HepG2 (cell line): ENCODE data around the gene RLN3. TPM values are rescaled to one million over a fixed set of nuclear protein-coding genes. Genes with fewer than 3 reads are reported as not detected.

ENCODE experiments used
- ATAC-seq: fragments of 200-7000 bp; cut with Tn5 transposase; 3 replicates; pipeline ENCODE4 v1.9.1; 2020; ENCODE audit warnings: mild to moderate bottlenecking, moderate library complexity
- BruUV-seq: library from RNA; stranded (reverse); fragments of 400-500 nt; replicated peaks from 2 replicates; lab custom pipeline; 2021; lab: Mats Ljungman, UMichigan
- CTCF ChIA-PET: fragments of 300-600 bp; formaldehyde crosslinking; extraction: SDS; loops from one replicate; lab custom pipeline; 2021; ENCODE audit warnings: low total read pairs, inconsistent platforms, low intra/inter-chr PET ratio; lab: Yijun Ruan, JAX
- POLR2A ChIA-PET: fragments of 350-600 bp; sonication (Branson Sonifier 250); formaldehyde crosslinking; loops from one replicate; lab custom pipeline; 2020; ENCODE audit warnings: antibody characterized with exemption, inconsistent platforms; lab: Yijun Ruan, JAX
- DNase-seq: peaks from one replicate; pipeline ENCODE4 v3.0.0-alpha.2; 2015; ENCODE audit warnings: low spot score
- FAIRE-seq: peaks from 3 replicates; lab custom pipeline; 2011; peaks lifted over from hg19 to GRCh38; lab: Jason Lieb, UNC
- H2AFZ ChIP-seq: one replicate; pipeline ENCODE4 v1.6.1; 2011; ENCODE audit warnings: low read length, inconsistent platforms
- H3K27ac ChIP-seq: fragments of 300-600 bp; 3 replicates; pipeline ENCODE4 v1.8.0; 2011; ENCODE audit warnings: mixed run types, mild to moderate bottlenecking, mixed read lengths, low read length, inconsistent platforms; ENCODE audit not compliant: insufficient read depth; ENCODE audit errors: extremely low read length
- H3K27me3 ChIP-seq, 2 experiments: fragments of 200-600 bp in 1 of 2; 2 replicates in 1 of 2; 3 replicates in 1 of 2; pipeline versions ENCODE4 v1.6.0 to v1.8.0; 2011; ENCODE audit warnings: low read length in 2 of 2, mild to moderate bottlenecking in 2 of 2, moderate library complexity in 2 of 2, inconsistent platforms in 1 of 2; ENCODE audit not compliant: insufficient read depth in 2 of 2, control insufficient read depth in 1 of 2
- H3K36me3 ChIP-seq, 2 experiments: fragments of 200-600 bp in 1 of 2; replicated peaks in 1 of 2; 2 replicates in 1 of 2; 3 replicates in 1 of 2; pipeline versions ENCODE4 v1.5.1 to v1.8.0; 2011; ENCODE audit warnings: low read length in 2 of 2, inconsistent platforms in 1 of 2; ENCODE audit not compliant: insufficient read depth in 2 of 2, control insufficient read depth in 1 of 2
- H3K4me1 ChIP-seq: 2 replicates; pipeline ENCODE4 v1.5.1; 2012; ENCODE audit warnings: low read length, inconsistent platforms; ENCODE audit not compliant: insufficient read depth
- H3K4me2 ChIP-seq: 2 replicates; pipeline ENCODE4 v1.6.0; 2011; ENCODE audit warnings: low read depth, low read length, inconsistent platforms
- H3K4me3 ChIP-seq, 3 experiments: fragments of 200-600 bp in 1 of 3; sonication (generic), shearing (Covaris generic) in 1 of 3; replicated peaks in 1 of 3; 2 replicates each; pipeline ENCODE4 v1.5.1; 2011 to 2016; ENCODE audit warnings: low read length in 3 of 3, inconsistent platforms in 2 of 3, low read depth in 2 of 3, mild to moderate bottlenecking in 2 of 3, control low read depth in 1 of 3, mixed read lengths in 1 of 3; ENCODE audit not compliant: insufficient read depth in 1 of 3
- H3K79me2 ChIP-seq: one replicate; pipeline ENCODE4 v1.6.1; 2011; ENCODE audit warnings: low read length, inconsistent platforms; ENCODE audit not compliant: insufficient read depth
- H3K9ac ChIP-seq: 2 replicates; pipeline ENCODE4 v1.6.0; 2011; ENCODE audit warnings: mild to moderate bottlenecking, low read depth, low read length, inconsistent platforms; ENCODE audit not compliant: insufficient read depth
- H3K9me3 ChIP-seq: 2 replicates; pipeline ENCODE4 v1.5.1; 2012; ENCODE audit warnings: mild to moderate bottlenecking, low read length
- H4K20me1 ChIP-seq: 2 replicates; pipeline ENCODE4 v1.6.0; 2011; ENCODE audit warnings: inconsistent platforms, mild to moderate bottlenecking, low read length, moderate library complexity; ENCODE audit not compliant: insufficient read depth
- ARNT2 ChIP-seq: sonication (generic); formaldehyde crosslinking; IDR thresholded peaks from 2 replicates; pipeline ENCODE4 v1.8.0; 2022; ENCODE audit warnings: mild to moderate bottlenecking, low read depth, missing genetic modification reagents, moderate library complexity
- KDM1A ChIP-seq: IDR thresholded peaks from 2 replicates; pipeline ENCODE4 v1.6.1; 2016; ENCODE audit warnings: missing compliant biosample characterization
- MED13 ChIP-seq: sonication (generic); formaldehyde crosslinking; IDR thresholded peaks from 2 replicates; pipeline ENCODE4 v1.5.0; 2020; ENCODE audit warnings: missing genetic modification reagents
- RNF2 ChIP-seq: fragments of 450-650 bp; conservative IDR thresholded peaks from 2 replicates; pipeline ENCODE4 v1.6.1; 2016; ENCODE audit warnings: low read depth
- SKI ChIP-seq: fragments of 450-650 bp; IDR thresholded peaks from one replicate; pipeline ENCODE4 v1.6.1; 2018; ENCODE audit warnings: mild to moderate bottlenecking; ENCODE audit not compliant: partially characterized antibody
- SUZ12 ChIP-seq: fragments of 150-350 bp; IDR thresholded peaks from 2 replicates; pipeline ENCODE4 v1.6.1; 2014; ENCODE audit warnings: low read depth, low read length
- TOPORS ChIP-seq: sonication (generic); formaldehyde crosslinking; IDR thresholded peaks from 2 replicates; pipeline ENCODE4 v1.8.0; 2023; ENCODE audit warnings: mild to moderate bottlenecking, missing genetic modification reagents
- TRAFD1 ChIP-seq: sonication (generic); formaldehyde crosslinking; IDR thresholded peaks from 2 replicates; pipeline ENCODE4 v1.5.1; 2020; ENCODE audit warnings: missing genetic modification reagents, mild to moderate bottlenecking, borderline replicate concordance
- ZMYM2 ChIP-seq: sonication (generic); formaldehyde crosslinking; IDR thresholded peaks from 2 replicates; pipeline ENCODE4 v1.8.0; 2022; ENCODE audit warnings: mild to moderate bottlenecking, missing genetic modification reagents
- ZNF251 ChIP-seq: sonication (generic); formaldehyde crosslinking; IDR thresholded peaks from 2 replicates; pipeline ENCODE4 v1.9.0; 2021; ENCODE audit warnings: mild to moderate bottlenecking, missing genetic modification reagents
- ZNF350 ChIP-seq: sonication (generic); formaldehyde crosslinking; IDR thresholded peaks from 2 replicates; pipeline ENCODE4 v1.4.0; 2020; ENCODE audit warnings: mild to moderate bottlenecking, low read depth, missing genetic modification reagents, borderline replicate concordance
- ZNF468 ChIP-seq: sonication (generic); formaldehyde crosslinking; IDR thresholded peaks from 2 replicates; pipeline ENCODE4 v1.8.0; 2022; ENCODE audit warnings: mild to moderate bottlenecking, moderate library complexity, missing genetic modification reagents
- WGBS: methylation state at CpG from one replicate; pipeline ENCODE4 v1.1.6; 2017; ENCODE audit warnings: low lambda C conversion rate; 5-methylcytosine and 5-hydroxymethylcytosine counted together
- in situ Hi-C: cut with HindIII; loops from 2 replicates; pipeline ENCODE4 v1.10.0; 2017; ENCODE audit warnings: low pct_unique_long_range_greater_than_20kb; ENCODE audit not compliant: extremely low pct_ligation_motif_present
- intact Hi-C: fragments of 100-400 bp; cut with micrococcal nuclease; formaldehyde crosslinking; loops from one replicate; pipeline ENCODE4 v1.10.0; 2022; ENCODE audit not compliant: unreplicated experiment
- polyA plus RNA-seq, 8 experiments: library from polyadenylated mRNA; depleted of rRNA in 3 of 8; stranded (reverse) in 7 of 8; unstranded in 1 of 8; fragments of >200 nt; fragmentation: Illumina TruSeq in 4 of 8; extraction: Trizol in 4 of 8; gene quantifications; 2 replicates each; pipeline versions ENCODE4 v1.2.1 to v1.2.3, GENCODE V29; 2011 to 2016; ENCODE audit warnings: low read depth in 4 of 8, missing spikeins in 1 of 8, mixed read lengths in 1 of 8; ENCODE audit not compliant: insufficient read depth in 1 of 8
- total RNA-seq, 5 experiments: library from RNA; depleted of rRNA; stranded (reverse); fragments of >200 nt; fragmentation: Illumina TruSeq; extraction: Trizol; gene quantifications; 2 replicates each; pipeline ENCODE4 v1.2.3, GENCODE V29; 2016; ENCODE audit warnings: low read depth in 1 of 5
- TF ChIP-seq, protein P1 (sequence below): sonication (generic); formaldehyde crosslinking; IDR thresholded peaks from 2 replicates; pipeline ENCODE4 v1.4.0; 2020; ENCODE audit warnings: mild to moderate bottlenecking, missing genetic modification reagents

The RLN3 gene
- total and polyA plus RNA-seq, 2 of the 13 experiments (the other 11 are each of a cell fraction or from before 2014, with no cell fraction given), result not detected

DNA sequence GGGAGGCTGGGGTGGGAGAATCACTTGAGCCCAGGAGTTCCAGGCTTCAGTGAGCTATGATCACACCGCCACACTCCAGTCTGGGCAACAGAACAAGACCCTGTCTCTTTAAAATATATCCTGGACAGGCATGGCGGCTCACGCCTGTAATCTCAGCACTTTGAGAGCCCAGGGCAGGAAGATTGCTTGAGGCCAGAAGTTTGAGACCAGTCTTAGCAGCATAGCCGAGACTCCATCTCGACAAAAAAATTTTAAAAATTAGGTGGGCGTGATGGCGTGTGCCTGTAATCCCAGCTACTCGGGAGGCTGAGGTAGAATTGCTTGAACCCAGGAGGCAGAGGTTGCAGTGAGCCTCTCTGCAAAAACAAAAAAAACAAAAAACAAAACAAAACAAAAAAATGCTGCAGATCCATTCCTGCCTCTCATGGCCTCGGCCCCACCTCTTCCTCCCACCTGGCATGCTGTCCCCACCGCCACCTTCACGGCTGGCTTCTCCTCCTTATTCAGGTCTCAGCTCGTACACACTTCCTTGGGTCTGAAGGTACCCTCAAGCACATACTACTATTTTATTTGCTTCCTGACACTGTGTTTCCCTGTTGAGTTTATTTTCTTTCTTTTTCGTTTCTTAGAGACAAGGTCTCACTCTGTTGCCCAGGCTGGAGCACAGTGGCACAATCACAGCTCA lies 27.1 kb upstream of the RLN3 start:
- Histone ChIP-seq H3K27ac (no peak overlapping the region), H3K4me2 (no peak overlapping the region), H4K20me1 (no peaks in the 10 kb centered on the region; the same call in 1 of the 2 replicates), H2AFZ (no peak overlapping the region), H3K4me3 (no peak overlapping the region), H3K79me2 (peaks cover 5% of the 10 kb centered on the region), H3K27me3 (no peaks in the 10 kb centered on the region), H3K4me1 (peaks cover 15% of the 10 kb centered on the region), H3K9me3 (no peaks in the 10 kb centered on the region), H3K36me3 (peaks cover 2 to 7% of the 10 kb centered on the region in 2 experiments; a peak in 2 of 5 replicates), H3K9ac (no peak overlapping the region)
- no TSS peak for BruUV-seq
- in situ Hi-C loops, result no loop called here
- ChIA-PET CTCF (no interaction called here), POLR2A (no interaction called here)
- WGBS, result 95% methylated on average over 12 of the region's 13 CpGs
- FAIRE-seq (no peak), ATAC-seq (no peak), DNase-seq (no peak)
- intact Hi-C loops, result no loop called here
- TF ChIP-seq ZNF350 (CRISPR knock-in tag) (no peak), ARNT2 (CRISPR knock-in tag) (no peak), RNF2 (no peak), ZNF251 (CRISPR knock-in tag) (no peak), TRAFD1 (CRISPR knock-in tag) (no peak), ZNF468 (CRISPR knock-in tag) (no peak), MED13 (no peak), SKI (no peak), TOPORS (no peak), KDM1A (CRISPR knock-in tag) (no peak), ZMYM2 (no peak), SUZ12 (no peak)
- TF ChIP-seq, protein P1, sequence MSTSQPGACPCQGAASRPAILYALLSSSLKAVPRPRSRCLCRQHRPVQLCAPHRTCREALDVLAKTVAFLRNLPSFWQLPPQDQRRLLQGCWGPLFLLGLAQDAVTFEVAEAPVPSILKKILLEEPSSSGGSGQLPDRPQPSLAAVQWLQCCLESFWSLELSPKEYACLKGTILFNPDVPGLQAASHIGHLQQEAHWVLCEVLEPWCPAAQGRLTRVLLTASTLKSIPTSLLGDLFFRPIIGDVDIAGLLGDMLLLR (CRISPR knock-in tag), result no peak
